Ovary (tissue), 9 donors: ENCODE data around the gene HSD3B7. TPM values are rescaled to one million over a fixed set of nuclear protein-coding genes. Genes with fewer than 3 reads are reported as not detected.

Experiments used
- DNase-seq, 5 donors: peaks; one replicate each; pipeline ENCODE4 v3.0.0-alpha.2; 2019 to 2020
- H3K27ac ChIP-seq, 2 donors: fragments of 200-600 bp; one replicate each; pipeline versions ENCODE4 v1.5.1 to v1.8.0; 2019 to 2022
- H3K27me3 ChIP-seq: fragments of 200-600 bp; one replicate; pipeline ENCODE4 v1.8.0; 2022
- H3K36me3 ChIP-seq: fragments of 200-600 bp; sonication (generic); one replicate; pipeline ENCODE4 v1.5.1; 2019
- H3K4me1 ChIP-seq: one replicate; pipeline ENCODE4 v1.8.1; 2013; ENCODE audit warnings: mild to moderate bottlenecking, moderate library complexity; ENCODE audit not compliant: insufficient read depth
- H3K4me3 ChIP-seq: fragments of 200-600 bp; sonication (generic); one replicate; pipeline ENCODE4 v1.5.1; 2017
- H3K9me3 ChIP-seq, 2 donors: fragments of 200-600 bp in 1 of 2; sonication (generic) in 1 of 2; one replicate each; pipeline versions ENCODE4 v1.5.1 to v1.8.1; 2013 to 2019; ENCODE audit warnings: mild to moderate bottlenecking in 1 of 2, moderate library complexity in 1 of 2
- CTCF ChIP-seq, 3 donors: fragments of 450-650 bp in 2 of 3; fragments of 200-600 bp in 1 of 3; IDR thresholded peaks; one replicate each; pipeline versions ENCODE4 v1.5.1 to v1.8.0; 2016 to 2022; ENCODE audit warnings: antibody characterized with exemption in 3 of 3, mild to moderate bottlenecking in 1 of 3
- EP300 ChIP-seq: sonication (generic); formaldehyde crosslinking; IDR thresholded peaks from one replicate; pipeline ENCODE4 v1.6.1; 2017; ENCODE audit warnings: antibody characterized with exemption
- POLR2A ChIP-seq: fragments of 450-650 bp; IDR thresholded peaks from one replicate; pipeline ENCODE4 v1.6.1; 2017; ENCODE audit warnings: antibody characterized with exemption, mild to moderate bottlenecking, moderate library complexity
- WGBS, 3 donors: extraction: QIAGEN DNeasy Blood & Tissue Kit in 1 of 3; methylation state at CpG; one replicate each; pipeline versions ENCODE4 v1.1.5 to v1.1.7; 2013 to 2017; 5-methylcytosine and 5-hydroxymethylcytosine counted together
- intact Hi-C, 4 donors: fragments of 100-400 bp; cut with DNase I; formaldehyde crosslinking; loops; one replicate each; pipeline versions ENCODE4 v1.11.0 to v1.15.1; 2022 to 2023
- polyA plus RNA-seq, 2 donors: library from polyadenylated mRNA; stranded (reverse); fragments of 200-250 nt in 1 of 2; fragments of 350-450 nt in 1 of 2; fragmentation: Illumina TruSeq in 1 of 2; extraction: RNeasy Lipid Tissue Mini Kit (QIAGEN cat#74804) in 1 of 2; gene quantifications; one replicate each; pipeline ENCODE4 v1.2.3, GENCODE V29; 2013 to 2014
- total RNA-seq, 7 donors: library from RNA; depleted of rRNA in 2 of 7; stranded (reverse); fragments of >200 nt in 2 of 7; fragmentation: NEBNext Ultra II Directional in 3 of 7; extraction: Animal tissue kit (Norgen Biotek cat#: 25700) in 3 of 7; gene quantifications; one replicate each; pipeline versions ENCODE4 v1.1.0 to v1.2.4, GENCODE V29; 2016 to 2023
- donor health status: DM: no; HTN: no; CAD: no; lungs with moderate emphysema.
- donor health status: DM: no; HTN: no; CAD: no.
- donor health status: Bipolar disorder and iron deficiency.
- donor health status: DM: yes; HTN: yes; CAD: no.
- donor health status: DM: no; HTN: no; CAD: no.
- donor health status: DM: yes; HTN: yes; CAD: no.

HSD3B7 gene
- total and polyA plus RNA-seq, 9 donors = 3.9 to 24.5 (median 9.9) TPM

DNA sequence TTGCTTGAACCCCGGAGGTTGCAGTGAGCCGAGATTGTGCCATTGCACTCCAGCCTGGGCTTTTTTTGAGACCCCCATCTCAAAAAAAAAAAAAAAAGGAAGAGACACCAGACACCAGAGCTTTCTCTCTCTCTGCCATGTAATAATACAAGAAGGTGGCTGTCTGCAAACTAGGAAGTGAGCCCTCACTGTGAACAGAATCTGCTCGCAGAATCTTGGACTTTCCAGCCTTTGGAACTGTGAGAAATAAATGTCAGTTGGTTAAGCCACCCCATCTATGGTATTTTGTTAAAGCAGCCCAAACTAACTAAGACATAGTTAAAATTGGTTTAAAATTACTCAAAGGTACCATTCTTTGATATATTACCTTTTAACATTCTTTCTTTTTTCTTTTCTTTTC lies 35.5 kb downstream of the HSD3B7 start:
- intact Hi-C loops = no loop called here
- H3K4me1 ChIP-seq = no peaks in the 10 kb centered on the region

DNA sequence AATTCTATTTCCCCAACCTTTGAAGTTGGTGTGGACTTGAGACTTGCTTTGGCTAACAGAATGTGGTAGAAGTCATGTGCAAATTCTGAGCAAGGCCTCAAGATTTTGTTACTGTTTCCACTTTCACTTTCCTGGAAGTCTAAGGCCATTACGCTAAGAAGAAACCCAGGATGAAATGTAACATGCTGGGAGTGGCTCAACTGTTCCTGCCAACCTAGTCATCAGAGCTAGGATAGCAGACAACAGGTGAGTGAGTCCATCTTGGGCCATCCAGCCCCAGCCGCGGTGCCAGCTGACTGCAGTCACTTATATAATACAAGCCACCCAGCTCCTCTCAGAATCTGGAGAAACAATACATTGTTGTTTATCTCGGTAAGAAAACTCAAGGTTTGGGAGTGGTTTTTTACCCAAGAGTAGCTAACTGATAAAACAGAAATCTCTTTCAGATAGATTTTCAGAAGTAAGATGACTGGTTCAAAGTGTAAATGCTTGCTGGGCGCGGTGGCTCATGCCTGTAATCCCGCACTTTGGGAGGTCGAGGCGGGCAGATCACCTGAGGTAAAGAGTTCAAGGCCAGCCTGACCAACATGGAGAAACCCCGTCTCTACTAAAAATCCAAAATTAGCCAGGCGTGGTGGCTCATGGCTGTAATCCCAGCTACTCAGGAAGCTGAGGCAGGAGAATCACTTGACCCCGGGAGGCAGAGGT lies 37.7 kb downstream of the HSD3B7 start:
- TF ChIP-seq POLR2A = no peak
- TF ChIP-seq EP300 = no peak
- Histone ChIP-seq H3K4me3 (no peak overlapping the region), H3K27ac (no peak overlapping the region), H3K4me1 (no peaks in the 10 kb centered on the region), H3K36me3 (no peaks in the 10 kb centered on the region), H3K27me3 (no peaks in the 10 kb centered on the region), H3K9me3 (no peaks in the 10 kb centered on the region)
- DNase-seq = no peak
- 73 to 82% (median 81%) methylated on average over 12 of the region's 12 CpGs for WGBS, 3 donors
- intact Hi-C loops = no loop called here

More for the DNA sequence above, 35.5 kb downstream of the HSD3B7 start:
- Histone ChIP-seq H3K27me3 (no peaks in the 10 kb centered on the region), H3K4me3 (no peak overlapping the region), H3K27ac (no peak overlapping the region), H3K36me3 (no peaks in the 10 kb centered on the region), H3K9me3 (no peaks in the 10 kb centered on the region)
- WGBS, 3 donors = 87 to 95% (median 92%) methylated on average over 3 of the region's 3 CpGs
- TF ChIP-seq EP300 (no peak), CTCF (IDR thresholded peaks at IDR 0.05) (no peak), POLR2A (no peak)
- DNase-seq = no peak

DNA sequence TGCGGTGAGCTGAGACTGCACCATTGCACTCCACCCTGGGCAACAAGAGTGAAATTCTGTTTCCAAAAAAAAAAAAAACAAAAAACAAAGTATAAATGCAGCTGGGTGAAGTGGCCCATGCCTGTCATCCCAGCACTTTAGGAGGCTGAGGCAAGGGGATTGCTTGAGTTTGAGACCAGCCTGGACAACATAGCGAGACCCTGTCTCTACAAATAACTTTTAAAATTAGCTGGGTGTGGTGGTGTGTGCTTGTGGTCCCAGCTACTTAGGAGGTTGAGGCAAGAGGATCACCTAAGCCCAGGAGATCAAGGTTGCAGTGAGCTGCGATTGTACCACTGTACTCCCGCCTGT lies 38.2 kb downstream of the HSD3B7 start:
- H3K4me3 ChIP-seq = no peak overlapping the region
- intact Hi-C loops = no loop called here
- H3K4me1 ChIP-seq = no peaks in the 10 kb centered on the region
- H3K36me3 ChIP-seq = no peaks in the 10 kb centered on the region
- 85 to 90% (median 87%) methylated on average over 4 of the region's 4 CpGs for WGBS, 3 donors
- no peak overlapping the region for H3K27ac ChIP-seq
- TF ChIP-seq CTCF (IDR thresholded peaks at IDR 0.05) (no peak), EP300 (no peak), POLR2A (no peak)
- no peaks in the 10 kb centered on the region for H3K27me3 ChIP-seq
- no peak for DNase-seq
- H3K9me3 ChIP-seq = no peaks in the 10 kb centered on the region

DNA sequence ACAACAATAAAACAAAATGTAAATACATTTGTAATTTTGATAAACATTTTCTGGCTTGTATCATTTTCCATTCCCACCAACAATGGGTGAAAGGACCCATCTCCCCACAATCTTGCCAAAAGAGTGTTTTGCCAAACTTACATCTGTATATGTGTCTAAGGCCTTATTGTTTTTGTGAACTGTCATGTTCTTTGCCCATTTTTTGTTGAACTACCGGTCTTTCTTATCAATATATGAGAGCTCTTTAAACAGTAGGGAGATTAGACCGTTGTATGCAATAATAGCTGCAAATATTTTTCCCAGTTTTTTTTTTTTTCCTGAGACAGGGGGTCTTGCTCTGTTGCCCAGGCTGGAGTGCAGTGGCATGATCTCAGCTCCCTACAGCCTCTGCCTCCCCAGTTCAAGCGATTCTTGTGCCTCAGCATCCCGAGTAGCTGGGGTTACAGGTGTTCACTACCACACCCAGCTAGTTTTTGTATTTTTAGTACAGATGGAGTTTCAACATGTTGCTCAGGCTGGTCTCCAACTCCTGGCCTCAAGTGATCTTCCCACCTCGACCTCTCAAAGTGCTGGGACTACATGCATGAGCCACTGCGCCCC lies 38.7 kb downstream of the HSD3B7 start:
- TF ChIP-seq POLR2A = no peak
- TF ChIP-seq EP300 = no peak
- TF ChIP-seq CTCF (IDR thresholded peaks at IDR 0.05) = no peak

DNA sequence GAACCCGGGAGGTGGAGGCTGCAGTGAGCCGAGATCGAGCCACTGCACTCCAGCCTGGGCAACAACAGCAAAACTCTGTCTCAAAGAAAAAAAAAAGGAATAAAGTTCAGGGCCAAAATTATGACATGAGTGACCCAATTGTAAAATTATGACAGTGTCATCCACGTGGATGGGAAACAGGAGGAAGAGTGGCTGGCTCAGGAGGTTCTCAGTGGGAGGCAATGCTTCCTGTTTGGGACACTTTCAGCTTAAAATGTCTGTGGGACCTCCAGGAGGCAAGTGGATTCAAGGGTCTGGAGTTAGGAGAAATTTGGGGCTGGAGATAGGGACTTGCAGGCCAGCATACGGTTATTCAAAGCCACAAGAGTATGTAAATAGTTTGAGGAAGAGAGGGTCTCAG lies 40.3 kb downstream of the HSD3B7 start:
- intact Hi-C loops = loop anchor here in 1 of 4 donors (5.0 kb wide), 1 partner anchor 33 kb away; no protein-coding TSS in a partner anchor
- Histone ChIP-seq H3K9me3 (no peaks in the 10 kb centered on the region), H3K27ac (no peak overlapping the region), H3K36me3 (no peaks in the 10 kb centered on the region), H3K4me3 (no peak overlapping the region), H3K27me3 (no peaks in the 10 kb centered on the region), H3K4me1 (no peaks in the 10 kb centered on the region)
- TF ChIP-seq POLR2A = no peak
- TF ChIP-seq EP300 = no peak
- no peak for TF ChIP-seq CTCF (IDR thresholded peaks at IDR 0.05)
- DNase-seq = no peak
- 70 to 78% (median 75%) methylated on average over 5 of the region's 5 CpGs for WGBS, 3 donors

More for the DNA sequence above, 38.7 kb downstream of the HSD3B7 start:
- no peak overlapping the region for H3K27ac ChIP-seq
- WGBS, 3 donors = 64 to 71% (median 67%) methylated on average over 6 of the region's 6 CpGs
- no peaks in the 10 kb centered on the region for H3K36me3 ChIP-seq
- H3K4me1 ChIP-seq = no peaks in the 10 kb centered on the region
- H3K4me3 ChIP-seq = no peak overlapping the region
- H3K9me3 ChIP-seq = no peaks in the 10 kb centered on the region
- no peaks in the 10 kb centered on the region for H3K27me3 ChIP-seq
- intact Hi-C loops = no loop called here
- no peak for DNase-seq
